HG02763 (cell line): ENCODE data around the gene THUMPD3.

ENCODE experiments used
- ATAC-seq: cut with Tn5 transposase; IDR thresholded peaks from one replicate; pipeline ENCODE4 v1.9.1; 2021; ENCODE audit warnings: mild to moderate bottlenecking, moderate library complexity; ENCODE audit not compliant: unreplicated experiment

The THUMPD3 gene

DNA sequence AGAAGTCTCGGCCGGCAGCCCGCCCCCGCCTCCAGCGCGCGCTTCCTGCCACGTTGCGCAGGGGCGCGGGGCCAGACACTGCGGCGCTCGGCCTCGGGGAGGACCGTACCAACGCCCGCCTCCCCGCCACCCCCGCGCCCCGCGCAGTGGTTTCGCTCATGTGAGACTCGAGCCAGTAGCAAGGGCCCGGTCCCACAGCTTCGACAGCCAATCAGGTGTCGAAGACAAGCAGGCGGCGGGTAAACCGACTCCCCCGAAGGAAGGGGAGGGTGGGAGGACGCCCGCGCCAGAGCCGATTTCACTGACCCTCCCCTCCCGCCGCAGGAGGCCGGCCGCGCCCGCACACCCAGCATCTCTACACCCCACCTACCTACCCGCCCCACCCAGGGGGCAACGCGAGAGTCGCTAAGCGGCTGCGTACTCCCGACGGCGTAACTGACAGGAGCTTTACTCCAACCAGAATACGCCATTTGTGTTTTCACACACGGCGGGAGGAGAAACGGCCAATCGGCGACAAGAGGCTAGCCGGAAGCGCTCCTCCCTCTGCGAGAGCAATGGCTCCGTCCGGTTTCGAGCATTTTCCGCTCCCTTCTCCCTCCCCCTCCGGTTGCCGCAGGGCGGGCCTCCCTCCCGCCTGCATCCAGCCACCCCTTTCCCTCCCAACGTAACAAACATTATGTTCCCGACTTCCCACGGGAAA, 33.9 kb downstream of the THUMPD3 start:
- peak; percentile 72 for ATAC-seq

DNA sequence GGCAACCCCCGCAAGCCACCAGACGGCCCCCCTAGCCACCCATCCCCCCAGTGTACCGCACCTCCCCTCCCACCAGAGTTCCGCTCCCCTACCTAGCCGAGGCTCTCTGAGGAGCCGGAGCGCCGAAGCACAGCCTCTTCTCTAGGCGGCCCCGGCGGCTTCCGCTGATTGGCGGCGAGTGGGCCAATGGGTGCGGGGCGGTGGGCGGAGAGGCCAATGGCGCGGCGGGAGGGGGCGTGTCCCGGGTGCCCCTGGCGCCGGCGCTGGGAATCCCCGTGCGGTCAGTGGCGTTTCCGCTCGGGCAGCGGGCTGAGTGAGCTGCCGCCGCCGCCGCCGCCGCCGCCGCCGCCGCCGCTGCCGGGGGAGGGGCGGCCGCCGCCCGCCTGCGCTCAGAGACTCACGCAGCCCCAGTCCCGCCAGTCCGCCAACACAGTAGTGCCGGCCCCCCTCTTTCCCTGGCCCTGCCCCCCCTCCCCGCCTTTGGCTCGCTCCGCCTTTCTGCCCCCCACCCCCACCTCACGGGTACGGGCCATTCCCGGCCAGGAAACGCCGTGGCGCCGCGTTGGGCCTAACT, 34.6 kb downstream of the THUMPD3 start, which contains the start of gene SETD5:
Gene SETD5 (plus strand): TSS at position 284 of the 574 bp plus-strand sequence. CDS start 31,324 bp downstream, outside the sequence.
- ATAC-seq, result peak; percentile 52

DNA sequence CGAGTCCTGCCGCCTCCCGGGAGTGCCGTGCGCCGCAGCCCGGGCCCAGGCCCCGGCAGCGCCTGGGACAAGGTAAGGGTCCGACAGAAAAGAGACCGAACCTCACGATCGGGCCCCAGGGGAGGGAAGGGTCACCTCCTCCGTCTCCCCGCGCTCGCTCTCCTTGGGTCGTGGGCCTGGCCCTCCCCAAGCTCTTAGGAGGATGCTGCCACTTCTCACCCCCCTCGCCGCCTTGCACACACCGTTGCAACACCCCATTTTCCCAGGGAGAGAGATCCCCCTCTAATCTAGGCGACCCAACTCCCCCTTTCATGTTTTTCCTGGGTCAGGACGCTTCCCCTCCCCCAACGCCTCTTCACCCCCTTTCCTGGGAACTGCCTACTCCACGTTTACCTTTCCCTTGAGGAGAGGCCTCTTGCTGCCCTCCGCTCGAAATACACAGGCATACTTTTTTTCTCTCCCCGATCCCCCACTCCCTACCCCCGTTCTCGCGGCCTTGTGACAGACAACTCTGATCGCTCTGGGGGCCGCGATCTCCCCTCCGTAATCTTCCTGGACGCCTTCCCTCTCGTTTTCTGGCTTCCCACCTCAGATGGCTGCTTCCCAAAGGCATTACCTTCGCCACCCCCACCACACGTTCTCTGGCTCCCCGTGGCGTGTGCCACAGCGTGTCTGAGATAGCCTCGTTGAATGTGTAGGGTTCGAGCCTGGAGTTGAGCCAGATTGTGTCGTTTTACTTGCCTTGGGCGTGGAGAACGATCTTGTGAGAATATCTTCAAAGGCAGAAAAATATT, 35.2 kb downstream of the THUMPD3 start:
- no peak for ATAC-seq

- ATAC-seq, result no peak
Observed at GRCh38 chr3:9398700-9399336, 36.0 kb downstream of the THUMPD3 start.

DNA sequence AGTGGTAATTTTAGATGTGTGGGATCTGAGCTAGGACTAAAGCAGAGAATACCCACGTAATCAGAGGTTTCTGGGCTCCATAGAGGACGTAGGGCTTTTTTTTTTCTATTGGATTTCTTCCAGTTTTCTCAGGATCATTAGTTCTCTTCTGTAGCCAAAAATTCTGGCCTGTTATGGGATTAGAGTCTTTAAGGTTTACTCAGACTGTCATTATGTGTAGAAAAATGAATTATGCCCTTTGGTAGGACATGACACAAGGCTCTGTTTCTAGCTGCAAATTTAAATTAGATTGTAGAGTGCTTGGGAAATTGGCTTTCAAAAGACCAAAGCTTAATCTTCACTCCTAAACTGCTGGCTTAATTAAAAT, 36.5 kb downstream of the THUMPD3 start:
- ATAC-seq, result no peak

DNA sequence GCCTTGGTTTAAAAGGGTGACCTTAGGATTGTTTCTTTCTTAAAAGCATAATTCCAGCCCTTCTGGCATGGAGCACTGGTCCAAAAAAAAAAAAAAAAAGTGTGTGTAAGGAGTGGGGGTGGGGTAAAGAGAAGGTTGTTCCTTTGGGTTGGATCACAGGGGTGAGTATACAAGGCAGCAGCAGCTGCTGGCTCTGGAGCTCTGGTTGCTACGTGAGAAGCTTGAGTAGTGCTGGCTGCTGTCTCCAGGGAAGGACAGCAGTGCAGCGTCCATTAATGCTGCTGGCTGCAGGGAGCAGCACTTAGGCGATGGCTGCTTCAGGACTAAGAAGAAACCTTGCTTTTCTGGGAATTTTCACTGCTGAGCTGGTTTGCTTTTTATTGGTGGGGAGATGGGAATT, 36.9 kb downstream of the THUMPD3 start:
- ATAC-seq, result no peak

DNA sequence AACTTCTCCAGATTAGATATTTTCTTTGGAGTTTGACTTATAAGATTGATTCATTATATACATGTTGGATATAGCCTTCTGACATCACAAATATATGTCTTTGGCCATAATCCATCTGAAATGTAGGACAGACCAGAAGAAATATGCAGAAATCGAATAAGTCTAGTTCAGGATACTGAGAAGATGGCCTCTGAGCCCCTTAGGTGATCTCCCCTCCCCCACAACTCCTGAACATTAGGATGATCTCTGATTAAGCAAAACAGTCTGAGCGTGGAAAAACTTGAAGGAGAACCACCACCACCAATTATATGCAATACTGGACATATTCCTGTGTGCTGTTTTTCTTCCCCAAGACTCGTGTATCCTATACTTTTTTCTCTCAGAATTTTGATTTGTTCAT, 37.8 kb downstream of the THUMPD3 start:
- no peak for ATAC-seq

DNA sequence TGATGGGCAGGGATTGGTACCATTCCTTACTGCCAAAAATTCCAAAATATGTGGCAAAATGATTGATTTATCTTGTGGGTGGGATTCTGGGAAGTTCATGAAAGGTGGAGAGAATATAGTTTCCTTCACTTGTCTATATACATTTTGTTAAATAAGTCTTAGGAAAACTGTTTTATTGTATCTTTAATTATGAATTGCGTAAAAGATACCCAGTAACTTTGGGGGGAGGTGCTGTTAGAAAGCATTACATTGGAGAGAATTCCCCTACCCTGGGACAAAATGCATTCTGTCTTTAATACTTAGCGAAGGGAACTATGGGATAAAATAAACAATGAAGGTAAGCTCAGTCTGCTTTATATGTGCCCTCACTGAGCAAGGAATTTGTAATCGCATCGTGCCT, 39.1 kb downstream of the THUMPD3 start:
- ATAC-seq, result no peak

DNA sequence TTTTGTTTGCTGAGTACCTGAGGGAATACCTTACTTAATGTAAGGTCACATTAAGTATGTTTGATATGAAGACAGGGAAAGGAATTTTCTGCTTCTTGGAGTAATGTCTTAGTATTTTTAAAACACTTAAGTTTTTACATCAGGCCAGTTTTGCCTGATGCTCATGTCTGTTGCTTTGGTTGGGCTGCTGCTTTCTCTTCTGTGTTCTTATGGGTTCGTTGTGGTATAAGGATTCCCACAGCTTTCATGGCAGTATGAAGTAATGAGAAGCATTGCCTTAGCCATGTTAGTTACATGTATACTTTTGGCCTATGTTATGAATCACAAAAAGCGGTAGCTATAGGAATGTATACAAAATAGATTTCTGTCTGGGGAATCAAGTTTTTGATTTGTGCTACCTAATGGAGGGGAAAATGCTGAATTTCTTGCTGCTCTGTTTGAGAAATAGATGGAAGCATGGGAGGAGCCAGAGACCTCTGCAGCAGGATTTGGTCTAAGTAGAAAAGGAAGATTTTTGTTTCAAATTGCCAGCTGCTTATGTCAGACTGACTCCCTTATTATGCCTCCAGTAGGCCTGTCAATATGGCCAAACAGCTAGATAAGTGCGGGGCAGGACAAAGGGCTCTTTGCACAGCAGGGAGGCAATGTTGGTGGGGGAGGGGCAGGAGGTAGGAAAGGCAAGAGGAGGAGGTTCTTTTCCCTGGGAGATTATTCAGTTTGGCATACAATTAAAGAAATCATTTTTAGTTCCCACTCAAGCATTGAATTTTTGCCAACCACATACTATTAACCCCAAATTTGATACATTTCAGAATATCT, 39.8 kb downstream of the THUMPD3 start:
- ATAC-seq, result no peak

GRCh38 chr3:9403463-9403862, 40.6 kb downstream of the THUMPD3 start:
- ATAC-seq, result no peak

DNA sequence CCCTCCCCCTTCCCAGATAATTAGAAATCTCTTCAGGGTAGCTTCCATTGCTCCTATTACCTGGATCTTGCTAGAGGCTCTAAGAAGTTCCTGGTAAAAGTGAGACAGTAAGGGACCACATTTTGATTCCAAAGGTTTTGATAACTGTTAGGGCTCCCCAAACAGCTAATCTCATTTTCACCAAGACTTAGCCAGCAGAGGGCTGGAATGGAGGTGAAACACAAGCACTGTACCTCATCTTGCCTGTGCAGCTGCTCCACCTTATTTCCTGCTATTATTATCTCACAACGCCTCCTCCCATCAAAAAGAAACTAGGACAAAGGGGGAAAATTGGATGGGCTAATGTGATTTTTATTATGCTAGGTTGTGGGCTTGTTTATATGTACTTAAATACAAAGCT, 41.8 kb downstream of the THUMPD3 start:
- ATAC-seq, result no peak

DNA sequence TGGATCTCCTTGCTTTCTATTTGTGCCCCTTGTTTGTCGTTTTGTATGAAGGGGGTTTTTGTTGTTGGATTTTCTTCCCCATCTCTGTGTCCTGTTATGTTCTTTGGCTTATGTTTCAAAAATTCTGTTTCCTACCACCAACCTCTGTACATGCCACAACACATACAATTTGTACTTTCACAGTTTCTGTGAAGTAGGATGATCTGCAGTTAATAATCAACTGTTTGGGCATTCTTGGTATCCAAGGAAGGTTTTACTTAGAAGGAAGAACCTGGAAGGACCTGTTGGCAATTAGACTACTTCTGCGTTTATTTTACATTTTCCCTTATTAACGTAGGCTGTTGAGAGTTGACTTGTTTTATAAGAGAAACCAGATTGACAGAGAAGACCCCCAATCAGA, 42.9 kb downstream of the THUMPD3 start:
- ATAC-seq, result no peak

DNA sequence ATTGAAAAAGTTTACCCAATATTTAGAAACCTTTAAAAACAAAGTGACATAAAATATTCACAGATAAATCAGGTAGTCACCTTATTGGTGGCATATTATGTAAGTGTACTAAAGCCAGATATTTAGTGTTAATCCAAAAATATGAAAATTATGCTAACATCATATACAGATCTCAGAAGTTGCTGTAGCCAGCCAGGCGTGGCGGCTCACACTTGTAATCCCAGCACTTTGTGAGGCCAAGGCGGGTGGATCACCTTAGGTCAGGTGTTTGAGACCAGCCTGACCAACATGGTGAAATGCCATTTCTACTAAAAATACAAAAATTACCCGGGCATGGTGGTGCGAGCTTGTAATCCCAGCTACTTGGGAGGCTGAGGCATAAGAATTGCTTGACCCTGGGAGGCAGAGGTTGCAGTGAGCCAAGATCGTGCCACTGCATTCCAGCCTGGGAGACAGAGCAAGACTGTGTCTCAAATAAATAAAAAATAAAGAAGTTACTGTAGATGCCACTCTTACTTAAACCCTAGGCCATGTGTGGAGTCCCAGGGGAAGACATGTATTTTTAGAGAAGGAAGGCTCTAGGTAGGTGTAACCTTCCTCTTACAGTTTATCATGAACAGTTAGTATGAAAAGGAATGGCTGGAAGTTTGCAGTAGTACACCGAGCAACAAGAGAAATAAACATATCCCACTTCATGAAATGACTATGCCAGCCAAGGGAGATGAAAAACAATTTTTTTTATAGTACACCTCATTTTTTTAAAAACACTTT, 44.2 kb downstream of the THUMPD3 start:
- ATAC-seq, result no peak

GRCh38 chr3:9408061-9408460, 45.2 kb downstream of the THUMPD3 start:
- no peak for ATAC-seq

DNA sequence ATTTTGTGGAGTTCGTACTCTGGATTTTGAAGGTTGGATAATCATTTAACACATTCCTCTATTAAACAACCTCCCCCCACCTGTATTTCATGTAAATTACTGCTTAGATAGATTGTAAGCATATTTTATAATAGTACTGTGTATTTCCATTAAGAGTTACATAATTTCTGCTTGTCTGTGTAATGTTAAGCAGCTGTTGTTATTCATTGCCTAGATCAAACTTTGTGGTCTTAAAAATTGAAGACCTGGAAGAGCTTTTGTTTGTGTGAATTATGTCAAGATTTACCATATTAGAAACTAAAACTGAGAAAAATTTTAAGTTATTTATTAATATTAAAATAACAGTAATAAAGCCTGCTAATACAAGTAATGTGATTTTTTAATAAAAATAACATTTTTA, 45.7 kb downstream of the THUMPD3 start:
- no peak for ATAC-seq

GRCh38 chr3:9409981-9410854, 47.4 kb downstream of the THUMPD3 start:
- no peak for ATAC-seq

- ATAC-seq, result no peak
Observed at GRCh38 chr3:9411302-9411701, 48.4 kb downstream of the THUMPD3 start.

- no peak for ATAC-seq
Observed at GRCh38 chr3:9412293-9412692, 49.4 kb downstream of the THUMPD3 start.

GRCh38 chr3:9414826-9415225, 52.0 kb downstream of the THUMPD3 start:
- no peak for ATAC-seq
